ENCODE measurements around the gene GRHL1. TPM values are rescaled to one million over a fixed set of nuclear protein-coding genes. Genes with fewer than 3 reads are reported as not detected.

Gene GRHL1
- total and polyA plus RNA-seq, 10 donors, result 0.20 to 3.0 (median 1.2) TPM

DNA sequence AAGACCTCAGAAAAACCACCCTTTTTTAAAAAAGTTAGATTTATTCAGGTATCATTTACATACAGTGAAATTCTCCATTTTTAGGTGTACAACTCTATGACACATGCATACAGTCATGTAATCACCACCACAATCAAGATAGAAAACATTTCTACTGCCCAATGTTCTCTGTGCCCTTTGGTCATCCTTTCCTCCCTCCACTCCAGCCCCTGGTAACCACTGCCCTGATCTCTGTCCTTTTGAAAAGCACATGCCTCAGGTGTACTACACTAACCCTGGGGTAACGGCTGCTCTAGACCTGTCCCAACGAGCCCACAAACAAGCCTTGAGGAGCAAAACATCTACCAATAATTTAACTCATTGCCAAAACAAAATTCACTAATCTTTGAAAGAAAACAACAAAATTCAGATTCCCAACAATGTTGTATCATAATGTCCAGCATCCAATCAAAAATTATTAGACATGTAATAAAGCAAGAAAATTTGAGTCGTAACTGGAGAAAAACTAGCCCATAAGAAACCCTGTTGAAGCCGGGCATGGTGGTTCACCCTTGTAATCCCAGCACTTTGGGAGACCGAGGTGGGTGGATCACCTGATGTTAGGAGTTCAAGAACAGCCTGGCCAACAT is 65.9 kb downstream of the GRHL1 start:
- DNase-seq, result no peak
- 92 to 96% (median 93%) methylated on average over 5 of the region's 5 CpGs for WGBS, 5 donors
- intact Hi-C loops (cut with DNase I; ENCODE audit: low total_unique reads), result no loop called here
- H3K9me3 ChIP-seq, result peaks cover 0 to 14% (median 5%) of the 10 kb centered on the region in 8 donors
- H3K4me1 ChIP-seq, result peaks cover 0 to 20% (median 11%) of the 10 kb centered on the region in 6 donors
- H3K4me3 ChIP-seq, result no peak overlapping the region
- H3K27ac ChIP-seq, result no peak overlapping the region
- H3K27me3 ChIP-seq (replicated peaks in 1 of 7), result no peaks in the 10 kb centered on the region
- TF ChIP-seq POLR2AphosphoS5 (IDR thresholded peaks at IDR 0.05) (no peak), POLR2A (IDR thresholded peaks at IDR 0.05) (no peak), CTCF (IDR thresholded peaks at IDR 0.05 in 8 of 11, conservative IDR thresholded peaks at IDR 0.05 in 3 of 11) (no peak)
- no peaks in the 10 kb centered on the region for H3K36me3 ChIP-seq

DNA sequence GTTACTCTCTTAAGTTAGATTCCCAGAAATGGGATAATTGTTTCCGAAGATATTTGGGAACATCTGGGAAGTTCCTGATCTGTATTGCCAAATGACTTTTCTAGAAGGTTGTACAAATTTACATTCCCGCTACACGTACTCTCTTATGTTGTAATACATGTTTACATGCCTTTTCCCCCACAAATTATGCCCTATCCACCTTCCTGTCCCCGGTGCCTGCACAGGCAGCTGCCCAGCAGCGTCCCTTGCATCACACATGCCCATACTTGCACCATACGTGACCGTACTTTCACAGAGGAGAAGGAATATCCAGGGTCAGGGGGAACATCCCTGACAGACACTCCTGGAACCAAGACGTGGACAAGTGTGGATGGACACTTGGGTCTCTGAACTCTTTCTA is 67.7 kb downstream of the GRHL1 start:
- H3K4me1 ChIP-seq, result peaks cover 0 to 20% (median 11%) of the 10 kb centered on the region in 6 donors
- peaks cover 0 to 14% (median 5%) of the 10 kb centered on the region in 8 donors for H3K9me3 ChIP-seq
- no peaks in the 10 kb centered on the region for H3K27me3 ChIP-seq (replicated peaks in 1 of 7)
- peak overlapping the region in 4 of 8 donors; percentile 46 to 69 (median 58) for H3K27ac ChIP-seq
- 39 to 76% (median 60%) methylated on average over 8 of the region's 8 CpGs for WGBS, 5 donors
- DNase-seq, result peak; percentile 32
- no peak for TF ChIP-seq POLR2A (IDR thresholded peaks at IDR 0.05)
- TF ChIP-seq POLR2AphosphoS5 (IDR thresholded peaks at IDR 0.05), result peak in 1 of 3 donors; percentile 56
- H3K36me3 ChIP-seq, result no peaks in the 10 kb centered on the region
- H3K4me3 ChIP-seq, result no peak overlapping the region
- intact Hi-C loops (cut with DNase I; ENCODE audit: low total_unique reads), result no loop called here

DNA sequence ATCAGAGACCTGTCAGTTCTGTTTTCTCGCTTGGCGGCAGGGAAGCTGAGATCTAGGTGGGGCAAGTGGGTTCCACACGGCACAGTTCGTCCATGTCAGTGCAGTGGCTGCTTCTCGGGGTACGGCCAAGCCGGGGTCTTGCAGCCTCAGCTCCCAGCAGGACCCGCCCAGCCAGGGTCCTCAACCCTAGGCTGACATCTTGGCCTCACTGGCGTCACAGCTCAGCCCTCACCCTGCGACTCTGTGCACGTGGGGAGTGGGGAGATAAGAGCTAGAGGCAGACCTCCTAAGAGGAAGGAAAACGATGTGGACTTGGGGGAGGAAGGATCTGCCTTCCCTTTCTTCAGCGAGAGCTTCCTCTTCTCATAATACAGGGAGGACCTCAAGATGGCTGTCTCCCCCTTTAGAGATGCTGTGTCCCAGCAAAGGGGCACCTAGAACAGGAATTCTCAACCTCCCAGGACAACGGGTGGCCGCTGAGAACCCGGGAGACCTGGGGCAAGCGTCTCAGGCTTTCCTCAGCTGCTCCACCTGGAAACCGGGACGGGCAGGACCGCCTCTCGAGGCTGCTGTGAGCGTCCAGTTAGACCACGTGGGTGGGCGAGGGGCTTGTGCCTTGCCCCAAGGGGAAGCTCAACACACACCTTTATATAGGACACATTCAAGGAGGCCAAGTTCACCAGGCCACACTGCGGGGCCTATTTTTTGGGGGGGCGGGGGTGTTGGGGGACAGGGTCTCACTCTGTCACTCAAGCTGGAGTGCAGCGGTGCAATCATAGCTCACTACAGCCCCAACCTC is 68.3 kb downstream of the GRHL1 start:
- Histone ChIP-seq H3K27ac (peak overlapping the region in 4 of 8 donors; percentile 46 to 69 (median 58)), H3K4me3 (no peak overlapping the region), H3K27me3 (replicated peaks in 1 of 7) (no peaks in the 10 kb centered on the region), H3K9me3 (peaks cover 0 to 14% (median 5%) of the 10 kb centered on the region in 8 donors), H3K36me3 (no peaks in the 10 kb centered on the region), H3K4me1 (peaks cover 0 to 20% (median 11%) of the 10 kb centered on the region in 6 donors)
- 70 to 76% (median 75%) methylated on average over 20 to 27 of the region's 27 CpGs for WGBS, 5 donors
- intact Hi-C loops (cut with DNase I; ENCODE audit: low total_unique reads), result no loop called here
- no peak for TF ChIP-seq POLR2A (IDR thresholded peaks at IDR 0.05)
- TF ChIP-seq POLR2AphosphoS5 (IDR thresholded peaks at IDR 0.05), result no peak
- TF ChIP-seq CTCF (IDR thresholded peaks at IDR 0.05 in 8 of 11, conservative IDR thresholded peaks at IDR 0.05 in 3 of 11), result no peak
- DNase-seq, result peak; percentile 75

GRCh38 chr2:10022041-10022421 is 70.5 kb downstream of the GRHL1 start:
- no peaks in the 10 kb centered on the region for H3K36me3 ChIP-seq
- no peak for DNase-seq
- intact Hi-C loops (cut with DNase I; ENCODE audit: low total_unique reads), result no loop called here
- WGBS, 5 donors, result 82 to 91% (median 89%) methylated on average over 11 to 16 of the region's 16 CpGs
- no peaks in the 10 kb centered on the region for H3K27me3 ChIP-seq (replicated peaks in 1 of 7)
- TF ChIP-seq POLR2AphosphoS5 (IDR thresholded peaks at IDR 0.05), result no peak
- TF ChIP-seq POLR2A (IDR thresholded peaks at IDR 0.05), result no peak
- TF ChIP-seq CTCF (IDR thresholded peaks at IDR 0.05 in 8 of 11, conservative IDR thresholded peaks at IDR 0.05 in 3 of 11), result no peak
- peaks cover 0 to 20% (median 11%) of the 10 kb centered on the region in 6 donors for H3K4me1 ChIP-seq
- H3K9me3 ChIP-seq, result peaks cover 0 to 11% (median 4%) of the 10 kb centered on the region in 8 donors
- H3K27ac ChIP-seq, result no peak overlapping the region
- no peak overlapping the region for H3K4me3 ChIP-seq
